ENCODE measurements around the gene HSD17B1. TPM values are rescaled to one million over a fixed set of nuclear protein-coding genes. Genes with fewer than 3 reads are reported as not detected.

The HSD17B1 gene
- total RNA-seq, 1 experiment from 2014 or later: 1.5 TPM

GRCh38 chr17:42562388-42563142 lies 9.8 kb downstream of the HSD17B1 start:
- Histone ChIP-seq H2BK20ac (ENCODE audit: low read depth, low read length, poor library complexity, severe bottlenecking) (no peak overlapping the region), H3K18ac (ENCODE audit: insufficient read length, low read depth, low read length) (peak overlapping the region; percentile 11), H3K4ac (ENCODE audit: low read depth, low read length) (no peak overlapping the region), H3K56ac (ENCODE audit: insufficient read length, low read depth, low read length) (no peak overlapping the region), H4K91ac (ENCODE audit: insufficient read length, low read depth, low read length) (no peak overlapping the region), H3K27ac (ENCODE audit: insufficient read length, low read depth, low read length) (no peak overlapping the region), H2BK12ac (ENCODE audit: insufficient read length, low read depth, low read length) (no peak overlapping the region), H2BK5ac (ENCODE audit: insufficient read length, low read length) (no peak overlapping the region), H3K9me3 (ENCODE audit: control insufficient read depth, low read depth, low read length) (no peaks in the 10 kb centered on the region), H3K79me1 (ENCODE audit: insufficient read depth, low read depth, low read length, poor library complexity, severe bottlenecking) (peaks cover 4% of the 10 kb centered on the region), H3K4me2 (ENCODE audit: insufficient read depth, insufficient read length, low read length) (peak overlapping the region; percentile 86), H3K4me1 (ENCODE audit: insufficient read depth, low read length) (peaks cover under 1% of the 10 kb centered on the region; the same call in 1 of the 2 replicates), H3K23ac (ENCODE audit: insufficient read length, low read depth, low read length) (no peak overlapping the region), H4K20me1 (ENCODE audit: control insufficient read depth, insufficient read depth, insufficient read length) (no peaks in the 10 kb centered on the region), H2BK15ac (ENCODE audit: low read depth, low read length) (0 out of 2 replicates have a peak overlapping the region, but pooled peaks have one; percentile 19), H2AK5ac (ENCODE audit: insufficient read length, low read length) (no peak overlapping the region), H3K9ac (ENCODE audit: extremely low read depth, insufficient read length, low read length) (peak overlapping the region; percentile 85), H2BK120ac (ENCODE audit: low read depth, low read length, poor library complexity, severe bottlenecking) (no peak overlapping the region), H4K5ac (ENCODE audit: insufficient read length, low read depth, low read length) (no peak overlapping the region), H3K14ac (ENCODE audit: insufficient read depth, low read length) (0 out of 2 replicates have a peak overlapping the region, but pooled peaks have one; percentile 19), H2AFZ (ENCODE audit: low read length) (no peak overlapping the region), H3T11ph (ENCODE audit: low read length) (no peak overlapping the region), H4K8ac (replicated peaks; ENCODE audit: insufficient read length, low read depth, low read length) (no peak overlapping the region), H3K23me2 (ENCODE audit: insufficient read length, low read depth, low read length, poor library complexity, severe bottlenecking) (peaks cover 14% of the 10 kb centered on the region), H3K27me3 (ENCODE audit: insufficient read depth, low read length) (no peaks in the 10 kb centered on the region), H3K79me2 (ENCODE audit: insufficient read depth, low read length) (peaks cover 4% of the 10 kb centered on the region; the same call in 1 of the 2 replicates)
- peak overlapping the region; percentile 72 to 96 (median 88); a peak in 5 of 7 replicates for H3K27ac Mint-ChIP-seq
- H3K36me3 Mint-ChIP-seq (ENCODE audit: insufficient read depth in 1 of 3, low read depth in 3 of 3): peaks cover 3 to 29% (median 21%) of the 10 kb centered on the region in 3 experiments; a peak in 6 of 7 replicates
- no peaks in the 10 kb centered on the region for H3K9me3 Mint-ChIP-seq
- WGBS (ENCODE audit: extremely low coverage, insufficient read length, low lambda C conversion rate): no CpG with 5 or more reads among the region's 48 CpGs
- no peak for TF ChIP-seq CTCF (conservative IDR thresholded peaks at IDR 0.05)
- H3K27me3 Mint-ChIP-seq (ENCODE audit: low read depth): no peaks in the 10 kb centered on the region
- H3K4me3 Mint-ChIP-seq: peak overlapping the region; percentile 94 to 95
- peaks cover 14 to 21% of the 10 kb centered on the region in 2 experiments for H3K4me1 Mint-ChIP-seq
- no peak for DNase-seq
